PC-9 (cell line): Measurements from ENCODE around the gene SEMA3C. TPM values are rescaled to one million over a fixed set of nuclear protein-coding genes. Genes with fewer than 3 reads are reported as not detected.
A peak's percentile ranks its signal among the peaks of the same experiment; 100 is the strongest.

Source experiments
- BruUV-seq: library from RNA; stranded (reverse); fragments of 400-500 nt; replicated peaks from 2 replicates; lab custom pipeline; 2021; lab: Mats Ljungman, UMichigan
- CTCF ChIA-PET: fragments of 300-600 bp; sonication (Branson Sonifier 250); formaldehyde crosslinking; loops from one replicate; lab custom pipeline; 2022; ENCODE audit warnings: antibody characterized with exemption; lab: Charles Lee
- POLR2A ChIA-PET: fragments of 300-600 bp; sonication (Branson Sonifier 250); formaldehyde crosslinking; loops from one replicate; lab custom pipeline; 2022; ENCODE audit warnings: antibody characterized with exemption; ENCODE audit not compliant: unreplicated experiment; lab: Charles Lee
- DNase-seq, 2 experiments: peaks; one replicate each; pipeline versions ENCODE4 v3.0.0 to v3.0.0-alpha.2; 2015 to 2022; ENCODE audit warnings: mixed read lengths in 1 of 2
- H2AFZ ChIP-seq: fragments of 200-600 bp; sonication (generic); 2 replicates; pipeline ENCODE4 v1.8.1; 2017; ENCODE audit warnings: antibody characterized with exemption
- H3F3A ChIP-seq: fragments of 200-600 bp; sonication (generic); 2 replicates; pipeline ENCODE4 v1.8.1; 2017; ENCODE audit warnings: antibody characterized with exemption, mild to moderate bottlenecking, low read depth; ENCODE audit not compliant: insufficient read depth
- H3K27ac ChIP-seq: fragments of 200-600 bp; sonication (generic); 2 replicates; pipeline ENCODE4 v1.6.1; 2016; ENCODE audit warnings: mixed run types
- H3K27me3 ChIP-seq: fragments of 200-600 bp; sonication (generic); 2 replicates; pipeline ENCODE4 v1.6.1; 2016; ENCODE audit warnings: low read depth, mixed run types; ENCODE audit not compliant: insufficient read depth
- H3K36me3 ChIP-seq: fragments of 200-600 bp; sonication (generic); 2 replicates; pipeline ENCODE4 v1.6.1; 2016; ENCODE audit warnings: low read depth, mixed run types
- H3K4me1 ChIP-seq: fragments of 200-600 bp; sonication (generic); replicated peaks from 2 replicates; pipeline ENCODE4 v1.6.1; 2016; ENCODE audit warnings: mixed run types; ENCODE audit not compliant: insufficient read depth
- H3K4me2 ChIP-seq: fragments of 200-600 bp; sonication (generic); 2 replicates; pipeline ENCODE4 v1.6.1; 2017; ENCODE audit warnings: mixed run types
- H3K4me3 ChIP-seq: fragments of 200-600 bp; sonication (generic); 2 replicates; pipeline ENCODE4 v1.6.1; 2016; ENCODE audit warnings: mixed run types
- H3K79me2 ChIP-seq: fragments of 200-600 bp; sonication (generic); 2 replicates; pipeline ENCODE4 v1.6.1; 2017; ENCODE audit warnings: low read depth, mixed run types
- H3K9me2 ChIP-seq: fragments of 200-600 bp; sonication (generic); 2 replicates; pipeline ENCODE4 v1.8.1; 2017; ENCODE audit warnings: mild to moderate bottlenecking; ENCODE audit not compliant: insufficient read depth
- H3K9me3 ChIP-seq: fragments of 200-600 bp; sonication (generic); 2 replicates; pipeline ENCODE4 v1.8.1; 2016; ENCODE audit warnings: low read depth; ENCODE audit not compliant: insufficient read depth
- H4K20me1 ChIP-seq: fragments of 200-600 bp; sonication (generic); 2 replicates; pipeline ENCODE4 v1.8.1; 2017; ENCODE audit not compliant: insufficient read depth
- CTCF ChIP-seq: fragments of 200-600 bp; sonication (generic); conservative IDR thresholded peaks from 2 replicates; pipeline ENCODE4 v1.6.1; 2017; ENCODE audit warnings: mixed run types, antibody characterized with exemption, mild to moderate bottlenecking, moderate library complexity
- EZH2 ChIP-seq: fragments of 200-600 bp; sonication (generic); IDR thresholded peaks from 2 replicates; pipeline ENCODE4 v1.8.0; 2017; ENCODE audit warnings: antibody characterized with exemption, low read depth
- intact Hi-C: fragments of 100-400 bp; cut with micrococcal nuclease; formaldehyde crosslinking; loops from one replicate; pipeline ENCODE4 v1.10.0; 2022; ENCODE audit not compliant: unreplicated experiment
- total RNA-seq: library from RNA; stranded (reverse); gene quantifications from 2 replicates; pipeline ENCODE4 v1.2.3, GENCODE V29; 2021

SEMA3C gene
- total RNA-seq, 1 experiment from 2014 or later: 19.9 TPM

- ChIA-PET CTCF (no interaction called here), POLR2A (no interaction called here)
- TF ChIP-seq EZH2 (no peak), CTCF (no peak)
- no TSS peak for BruUV-seq
- Histone ChIP-seq H3K79me2 (no peaks in the 10 kb centered on the region), H2AFZ (no peak overlapping the region), H3K27me3 (no peaks in the 10 kb centered on the region), H3K36me3 (no peaks in the 10 kb centered on the region), H3K4me2 (no peak overlapping the region), H3F3A (peaks cover 21% of the 10 kb centered on the region), H3K4me3 (no peak overlapping the region), H3K9me2 (no peaks in the 10 kb centered on the region), H4K20me1 (no peaks in the 10 kb centered on the region), H3K9me3 (no peaks in the 10 kb centered on the region; the same call in 1 of the 2 replicates), H3K4me1 (peaks cover 37% of the 10 kb centered on the region), H3K27ac (no peak overlapping the region)
- intact Hi-C loops: no loop called here
- no peak for DNase-seq
Measured at GRCh38 chr7:80726666-80727065, 192.2 kb downstream of the SEMA3C start.

GRCh38 chr7:80725181-80725611 is 193.7 kb downstream of the SEMA3C start:
- peaks cover 45% of the 10 kb centered on the region for H3K4me1 ChIP-seq
- no peaks in the 10 kb centered on the region for H4K20me1 ChIP-seq
- peaks cover 27% of the 10 kb centered on the region for H3F3A ChIP-seq
- no peaks in the 10 kb centered on the region for H3K27me3 ChIP-seq
- no peak overlapping the region for H2AFZ ChIP-seq
- no peaks in the 10 kb centered on the region for H3K79me2 ChIP-seq
- H3K4me3 ChIP-seq: no peak overlapping the region
- POLR2A ChIA-PET: interaction anchor here (0.5 to 0.6 kb wide), 2 partner anchors 194 to 754 kb away, joined by 3 to 10 read pairs; partner anchors contain the start of gene SEMA3C
- no peak overlapping the region for H3K4me2 ChIP-seq
- BruUV-seq: no TSS peak
- DNase-seq: no peak
- H3K27ac ChIP-seq: no peak overlapping the region
- intact Hi-C loops: no loop called here
- H3K9me2 ChIP-seq: no peaks in the 10 kb centered on the region
- H3K9me3 ChIP-seq: peaks cover 4% of the 10 kb centered on the region
- H3K36me3 ChIP-seq: no peaks in the 10 kb centered on the region
- CTCF ChIA-PET: interaction anchor here (1.1 kb wide), 1 partner anchor 194 kb away, joined by 9 read pairs; the partner anchor contains the start of gene SEMA3C
- no peak for TF ChIP-seq CTCF
- no peak for TF ChIP-seq EZH2

GRCh38 chr7:80724249-80724871 is 194.5 kb downstream of the SEMA3C start:
- no peaks in the 10 kb centered on the region for H3K36me3 ChIP-seq
- ChIA-PET POLR2A (interaction anchor here (0.5 kb wide), 1 partner anchor 755 kb away, joined by 10 read pairs; no protein-coding TSS in a partner anchor), CTCF (interaction anchor here (0.6 to 1.1 kb wide), 3 partner anchors 21 to 210 kb away, joined by 3 to 9 read pairs (median 3); partner anchors contain the start of gene SEMA3C)
- TF ChIP-seq CTCF: no peak
- no peak for TF ChIP-seq EZH2
- DNase-seq: no peak
- intact Hi-C loops: no loop called here
- no peaks in the 10 kb centered on the region for H3K27me3 ChIP-seq
- no peaks in the 10 kb centered on the region for H4K20me1 ChIP-seq
- no peak overlapping the region for H3K4me3 ChIP-seq
- H3K27ac ChIP-seq: peak overlapping the region; percentile 89
- H3K9me3 ChIP-seq: peaks cover 9% of the 10 kb centered on the region
- H2AFZ ChIP-seq: no peak overlapping the region
- no peaks in the 10 kb centered on the region for H3K9me2 ChIP-seq
- no TSS peak for BruUV-seq
- H3F3A ChIP-seq: peaks cover 27% of the 10 kb centered on the region
- H3K4me1 ChIP-seq: peaks cover 38% of the 10 kb centered on the region
- H3K79me2 ChIP-seq: no peaks in the 10 kb centered on the region
- H3K4me2 ChIP-seq: peak overlapping the region; percentile 30; the same call in 1 of the 2 replicates
